GM18861 (cell line): Measurements from ENCODE around the gene ANAPC15.
A peak's percentile ranks its signal among the peaks of the same experiment; 100 is the strongest.
"Not testable (repeated sequence)": the region's sequence is repeated elsewhere in the genome, so short reads cannot be mapped to it uniquely, and the experiment has no call there.

ENCODE experiments used
- ATAC-seq: cut with Tn5 transposase; IDR thresholded peaks from one replicate; pipeline ENCODE4 v1.9.1; 2021; ENCODE audit not compliant: unreplicated experiment

ANAPC15 gene

GRCh38 chr11:72112143-72112977 lies at the start of gene ANAPC15:
TSS of gene ANAPC15 (minus strand) at chr11:72112695. CDS start at chr11:72111276, 1,419 bp downstream.
- peak; percentile 83 for ATAC-seq

- no peak for ATAC-seq
Observed at GRCh38 chr11:72160319-72160718, 47.8 kb upstream of the ANAPC15 start.

DNA sequence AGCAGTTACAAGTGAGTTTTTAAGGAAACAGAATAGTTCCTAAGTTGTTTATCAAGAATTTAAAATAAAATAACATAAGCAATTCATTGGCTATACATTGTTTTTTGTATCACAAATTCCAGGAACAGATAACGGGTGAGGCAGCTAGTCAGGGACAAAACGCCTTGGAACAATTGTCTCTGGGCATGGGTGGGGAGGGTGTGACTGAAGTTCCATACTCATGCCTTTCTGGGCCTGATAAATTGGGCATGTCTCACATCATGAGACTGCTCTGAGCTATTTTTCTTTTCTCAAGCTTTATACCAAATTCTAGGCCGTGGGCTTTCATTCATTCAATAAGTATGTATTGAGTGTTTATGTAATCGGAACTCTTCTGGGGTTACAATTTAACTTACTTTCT lies 44.6 kb upstream of the ANAPC15 start:
- ATAC-seq = no peak

DNA sequence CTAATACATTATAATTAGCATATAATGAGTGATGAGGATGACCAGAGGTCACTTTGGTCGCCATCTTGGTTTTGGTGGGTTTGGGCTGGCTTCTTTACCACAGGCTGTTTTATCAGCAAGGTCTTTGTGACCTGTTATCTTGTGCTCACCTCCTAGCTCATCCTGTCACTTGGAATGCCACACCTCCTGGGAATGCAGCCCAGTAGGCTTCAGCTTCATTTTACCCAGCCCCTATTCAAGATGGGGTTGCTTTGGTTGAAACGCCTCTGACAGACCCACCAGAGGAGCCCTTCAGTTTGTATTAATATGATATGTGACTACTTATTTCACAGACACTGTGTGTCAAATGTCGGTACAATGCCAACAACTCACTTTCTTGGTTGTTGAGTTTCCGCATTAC lies 43.3 kb upstream of the ANAPC15 start:
- no peak for ATAC-seq

DNA sequence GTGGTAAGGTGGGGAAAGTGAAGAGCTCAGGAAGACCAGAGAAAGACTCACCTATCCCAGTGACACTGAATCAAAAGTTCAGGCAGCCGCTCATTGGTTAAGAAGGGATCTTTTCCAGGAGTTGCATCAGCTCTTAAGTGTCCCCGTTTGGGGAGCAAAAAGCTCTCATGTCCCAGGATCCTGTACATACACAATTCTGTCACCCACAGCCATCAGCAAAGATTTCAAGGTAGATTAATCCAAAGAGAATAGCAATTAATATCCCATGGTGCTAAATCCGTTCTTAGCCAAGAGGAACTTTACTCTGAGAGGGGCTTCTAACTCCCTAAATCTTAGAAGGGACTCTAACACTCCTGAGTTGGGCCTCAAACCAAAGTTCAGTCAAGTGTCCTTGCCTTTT lies 42.3 kb upstream of the ANAPC15 start:
- ATAC-seq = no peak

- ATAC-seq = not testable (repeated sequence)
Observed at GRCh38 chr11:72153874-72154273, 41.4 kb upstream of the ANAPC15 start.

GRCh38 chr11:72150882-72151281 lies 38.4 kb upstream of the ANAPC15 start:
- ATAC-seq = no peak

DNA sequence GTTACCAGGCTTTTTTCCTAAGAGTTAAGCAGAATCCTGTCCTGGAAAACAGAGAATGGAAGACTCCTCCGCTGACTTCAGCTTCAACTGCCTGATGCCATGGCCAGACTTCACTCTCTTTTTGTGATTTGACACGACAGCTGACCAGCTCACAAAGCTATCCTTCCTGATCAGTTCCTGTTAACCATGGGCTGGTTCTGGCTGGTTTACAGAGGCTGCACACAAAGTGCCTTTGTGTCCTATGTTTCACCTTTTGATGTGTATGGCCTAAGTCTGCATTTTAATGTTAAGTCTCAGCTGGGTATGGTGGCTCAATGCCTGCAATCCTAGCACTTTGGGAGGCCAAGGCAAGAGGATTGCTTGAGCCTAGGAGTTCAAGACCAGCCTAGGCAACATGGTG lies 34.1 kb upstream of the ANAPC15 start:
- ATAC-seq = no peak

DNA sequence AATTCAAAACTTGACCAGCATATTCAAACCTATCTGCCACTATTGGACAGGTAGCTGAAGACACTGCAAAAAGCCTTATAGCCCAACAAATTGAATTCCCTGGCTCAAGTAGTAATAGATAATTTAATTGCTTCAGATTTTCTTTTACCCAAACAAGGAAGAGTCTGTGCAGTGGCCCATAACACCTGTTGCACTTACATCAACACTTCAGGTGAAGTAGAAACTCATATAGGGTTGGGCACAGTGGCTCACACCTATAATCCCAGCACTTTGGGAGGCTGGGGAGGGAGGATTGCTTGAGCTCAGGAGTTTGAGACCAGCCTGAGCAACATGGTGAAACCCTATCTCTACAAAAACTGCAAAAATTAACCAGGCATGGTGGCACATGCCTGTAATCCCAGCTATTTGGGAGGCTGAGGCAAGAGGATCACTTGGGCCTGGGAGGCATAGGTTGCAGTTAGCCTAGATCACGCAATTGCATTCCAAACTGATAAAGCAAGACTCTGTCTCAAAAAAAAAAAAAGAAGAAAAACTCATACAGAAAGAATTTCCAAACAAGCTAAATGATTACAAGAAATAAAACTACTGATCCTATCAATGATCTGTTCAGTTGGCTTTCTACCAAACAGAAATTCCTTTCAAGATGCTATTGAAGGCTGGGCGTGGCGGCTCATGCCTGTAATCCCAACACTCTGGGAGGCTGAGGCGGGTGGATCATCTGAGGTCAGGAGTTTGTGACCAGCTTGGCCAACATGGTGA lies 32.5 kb upstream of the ANAPC15 start:
- no peak for ATAC-seq

DNA sequence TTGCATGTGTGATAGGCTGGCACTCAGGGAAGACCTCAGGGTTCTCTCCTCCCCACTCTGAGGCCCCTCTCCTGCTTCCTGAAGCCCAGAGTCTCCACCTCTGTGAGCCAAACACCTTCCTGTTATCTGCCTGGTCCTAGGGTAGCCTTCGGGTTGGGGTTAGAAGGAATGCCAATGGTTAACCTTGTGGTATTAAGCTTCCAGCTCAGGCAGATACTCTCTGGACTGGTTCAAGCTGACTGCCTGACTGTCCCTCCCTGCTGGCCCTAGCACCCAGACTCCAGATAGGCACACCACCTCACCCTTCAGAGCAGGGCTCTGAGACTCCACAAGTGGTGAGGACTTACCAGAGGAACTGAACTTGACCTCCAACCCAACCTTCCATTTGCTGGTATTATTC lies 30.0 kb upstream of the ANAPC15 start:
- not testable (repeated sequence) for ATAC-seq

GRCh38 chr11:72142086-72142485 lies 29.6 kb upstream of the ANAPC15 start:
- not testable (repeated sequence) for ATAC-seq

- no peak for ATAC-seq
Observed at GRCh38 chr11:72141066-72141465, 28.6 kb upstream of the ANAPC15 start.

DNA sequence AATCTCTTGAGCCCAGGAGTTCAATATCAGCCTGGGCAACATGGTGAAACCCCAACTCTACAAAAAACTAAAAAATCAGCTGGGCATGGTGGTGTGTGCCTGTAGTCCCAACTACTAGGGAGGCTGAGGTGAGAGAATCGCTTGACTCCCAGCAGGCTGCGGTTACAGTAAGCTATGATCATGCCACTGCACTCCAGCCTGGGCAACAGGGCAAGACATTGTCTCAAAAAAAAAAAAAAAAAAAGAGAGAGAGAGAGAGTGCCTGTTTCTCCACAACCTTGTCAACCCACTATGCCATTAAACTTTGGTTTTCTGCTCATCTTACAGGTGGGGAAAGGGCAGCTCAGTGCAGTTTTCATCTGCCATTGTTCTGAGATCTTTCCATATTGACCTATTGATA lies 28.2 kb upstream of the ANAPC15 start:
- no peak for ATAC-seq

GRCh38 chr11:72139500-72139899 lies 27.0 kb upstream of the ANAPC15 start:
- ATAC-seq = no peak

DNA sequence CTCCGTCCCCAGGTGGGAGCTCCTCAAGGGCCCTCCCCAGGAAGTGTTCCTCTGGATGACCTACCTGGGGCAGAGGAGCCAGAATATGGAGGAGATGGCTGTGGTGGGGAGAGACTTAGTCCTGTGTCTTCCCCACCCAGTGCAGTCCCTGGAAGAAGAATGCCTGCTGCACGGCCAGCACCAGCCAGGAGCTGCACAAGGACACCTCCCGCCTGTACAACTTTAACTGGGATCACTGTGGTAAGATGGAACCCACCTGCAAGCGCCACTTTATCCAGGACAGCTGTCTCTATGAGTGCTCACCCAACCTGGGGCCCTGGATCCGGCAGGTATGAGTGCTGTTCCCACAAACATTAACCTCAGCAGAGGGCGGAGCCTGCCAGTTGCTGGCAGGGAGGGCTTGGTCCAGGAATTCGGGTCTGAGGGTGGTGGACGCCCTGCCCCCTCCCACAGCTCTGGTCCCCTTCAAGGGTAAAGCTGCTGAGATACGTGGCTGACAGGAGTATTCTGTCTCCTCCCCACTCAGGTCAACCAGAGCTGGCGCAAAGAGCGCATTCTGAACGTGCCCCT lies 26.4 kb upstream of the ANAPC15 start:
- no peak for ATAC-seq

GRCh38 chr11:72136684-72137262 lies 24.3 kb upstream of the ANAPC15 start:
- ATAC-seq = no peak

GRCh38 chr11:72135891-72136683 lies 23.6 kb upstream of the ANAPC15 start:
- ATAC-seq = no peak

GRCh38 chr11:72135473-72135872 lies 23.0 kb upstream of the ANAPC15 start, which contains the start of gene FOLR3:
TSS of gene FOLR3 (plus strand) at chr11:72135725. CDS start at chr11:72135953, 228 bp downstream.
- not testable (repeated sequence) for ATAC-seq

DNA sequence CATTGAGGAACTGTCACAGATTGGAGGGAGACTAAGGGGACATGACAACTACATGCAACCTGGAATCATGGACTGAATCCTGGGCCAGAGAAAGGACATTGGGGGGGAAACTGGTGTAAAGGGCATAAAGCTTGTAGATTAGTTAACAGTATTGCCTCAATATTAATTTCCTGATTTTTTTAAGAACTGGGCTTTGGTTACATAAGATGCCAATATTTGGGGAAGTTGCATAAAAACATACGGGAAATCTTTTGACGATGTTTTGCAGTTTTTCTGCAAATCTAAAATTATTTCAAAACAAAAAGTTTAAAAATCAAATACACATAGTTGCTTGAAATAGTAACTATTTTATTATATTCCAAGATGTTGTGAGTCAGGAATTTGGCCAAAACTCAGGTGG lies 20.2 kb upstream of the ANAPC15 start:
- no peak for ATAC-seq

DNA sequence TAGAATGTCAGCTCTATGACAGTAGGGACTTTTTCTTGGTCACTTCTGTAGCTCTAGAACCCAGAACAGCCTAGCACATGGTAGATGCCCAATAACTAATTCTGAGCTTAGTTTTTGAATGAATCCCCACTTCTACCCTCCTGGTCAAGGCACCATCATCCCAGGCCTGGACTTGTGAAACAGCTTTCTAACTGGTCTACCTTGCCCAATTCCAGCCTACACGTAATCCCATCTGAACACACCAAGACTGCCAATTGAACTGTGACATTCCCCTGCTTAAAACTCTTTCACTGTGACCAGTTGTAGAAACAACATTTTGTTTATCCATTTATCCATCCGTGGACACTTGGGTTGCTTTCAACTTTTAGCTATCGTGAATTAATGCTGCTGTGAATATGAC lies 16.9 kb upstream of the ANAPC15 start:
- no peak for ATAC-seq

DNA sequence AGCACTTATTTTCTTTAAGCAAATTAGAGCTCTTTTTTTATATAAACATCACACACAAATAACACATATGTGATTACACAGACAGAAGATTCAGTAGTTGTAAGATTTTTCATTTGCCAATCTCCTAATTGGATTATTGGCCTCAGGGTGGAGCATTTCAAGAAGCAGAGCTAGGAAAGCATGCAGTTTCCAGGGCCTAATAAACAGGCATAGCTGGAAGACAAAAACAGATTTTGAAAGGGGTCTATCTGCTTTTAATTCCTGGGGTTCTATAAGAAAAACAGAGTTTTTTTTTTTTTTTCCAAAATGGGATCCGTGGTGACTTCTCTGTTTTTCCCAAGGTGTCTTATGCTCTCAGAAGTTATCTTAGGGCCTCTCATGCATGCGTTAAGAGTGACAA lies 15.4 kb upstream of the ANAPC15 start:
- no peak for ATAC-seq
